HepG2 (cell line): ENCODE measurements around the gene SRRM3. TPM values are rescaled to one million over a fixed set of nuclear protein-coding genes. Genes with fewer than 3 reads are reported as not detected.

ENCODE experiments used
- ATAC-seq: fragments of 200-7000 bp; cut with Tn5 transposase; 3 replicates; pipeline ENCODE4 v1.9.1; 2020; ENCODE audit warnings: mild to moderate bottlenecking, moderate library complexity
- BruUV-seq: library from RNA; stranded (reverse); fragments of 400-500 nt; replicated peaks from 2 replicates; lab custom pipeline; 2021; lab: Mats Ljungman, UMichigan
- CTCF ChIA-PET: fragments of 300-600 bp; formaldehyde crosslinking; extraction: SDS; loops from one replicate; lab custom pipeline; 2021; ENCODE audit warnings: low total read pairs, inconsistent platforms, low intra/inter-chr PET ratio; lab: Yijun Ruan, JAX
- POLR2A ChIA-PET: fragments of 350-600 bp; sonication (Branson Sonifier 250); formaldehyde crosslinking; loops from one replicate; lab custom pipeline; 2020; ENCODE audit warnings: antibody characterized with exemption, inconsistent platforms; lab: Yijun Ruan, JAX
- DNase-seq: peaks from one replicate; pipeline ENCODE4 v3.0.0-alpha.2; 2015; ENCODE audit warnings: low spot score
- FAIRE-seq: peaks from 3 replicates; lab custom pipeline; 2011; peaks lifted over from hg19 to GRCh38; lab: Jason Lieb, UNC
- H2AFZ ChIP-seq: one replicate; pipeline ENCODE4 v1.6.1; 2011; ENCODE audit warnings: low read length, inconsistent platforms
- H3K27ac ChIP-seq: fragments of 300-600 bp; 3 replicates; pipeline ENCODE4 v1.8.0; 2011; ENCODE audit warnings: mixed run types, mild to moderate bottlenecking, mixed read lengths, low read length, inconsistent platforms; ENCODE audit not compliant: insufficient read depth; ENCODE audit errors: extremely low read length
- H3K27me3 ChIP-seq, 2 experiments: fragments of 200-600 bp in 1 of 2; 2 replicates in 1 of 2; 3 replicates in 1 of 2; pipeline versions ENCODE4 v1.6.0 to v1.8.0; 2011; ENCODE audit warnings: low read length in 2 of 2, mild to moderate bottlenecking in 2 of 2, moderate library complexity in 2 of 2, inconsistent platforms in 1 of 2; ENCODE audit not compliant: insufficient read depth in 2 of 2, control insufficient read depth in 1 of 2
- H3K36me3 ChIP-seq, 2 experiments: fragments of 200-600 bp in 1 of 2; replicated peaks in 1 of 2; 2 replicates in 1 of 2; 3 replicates in 1 of 2; pipeline versions ENCODE4 v1.5.1 to v1.8.0; 2011; ENCODE audit warnings: low read length in 2 of 2, inconsistent platforms in 1 of 2; ENCODE audit not compliant: insufficient read depth in 2 of 2, control insufficient read depth in 1 of 2
- H3K4me1 ChIP-seq: 2 replicates; pipeline ENCODE4 v1.5.1; 2012; ENCODE audit warnings: low read length, inconsistent platforms; ENCODE audit not compliant: insufficient read depth
- H3K4me2 ChIP-seq: 2 replicates; pipeline ENCODE4 v1.6.0; 2011; ENCODE audit warnings: low read depth, low read length, inconsistent platforms
- H3K4me3 ChIP-seq, 3 experiments: fragments of 200-600 bp in 1 of 3; sonication (generic), shearing (Covaris generic) in 1 of 3; replicated peaks in 1 of 3; 2 replicates each; pipeline ENCODE4 v1.5.1; 2011 to 2016; ENCODE audit warnings: low read length in 3 of 3, inconsistent platforms in 2 of 3, low read depth in 2 of 3, mild to moderate bottlenecking in 2 of 3, control low read depth in 1 of 3, mixed read lengths in 1 of 3; ENCODE audit not compliant: insufficient read depth in 1 of 3
- H3K79me2 ChIP-seq: one replicate; pipeline ENCODE4 v1.6.1; 2011; ENCODE audit warnings: low read length, inconsistent platforms; ENCODE audit not compliant: insufficient read depth
- H3K9ac ChIP-seq: 2 replicates; pipeline ENCODE4 v1.6.0; 2011; ENCODE audit warnings: mild to moderate bottlenecking, low read depth, low read length, inconsistent platforms; ENCODE audit not compliant: insufficient read depth
- H3K9me3 ChIP-seq: 2 replicates; pipeline ENCODE4 v1.5.1; 2012; ENCODE audit warnings: mild to moderate bottlenecking, low read length
- H4K20me1 ChIP-seq: 2 replicates; pipeline ENCODE4 v1.6.0; 2011; ENCODE audit warnings: inconsistent platforms, mild to moderate bottlenecking, low read length, moderate library complexity; ENCODE audit not compliant: insufficient read depth
- ARID5B ChIP-seq: IDR thresholded peaks from 2 replicates; pipeline ENCODE4 v1.4.0; 2020; ENCODE audit warnings: mild to moderate bottlenecking, missing genetic modification reagents
- CEBPG ChIP-seq: IDR thresholded peaks from 2 replicates; pipeline ENCODE4 v1.6.1; 2016
- DPF2 ChIP-seq: sonication (generic); formaldehyde crosslinking; IDR thresholded peaks from 2 replicates; pipeline ENCODE4 v1.4.0; 2020; ENCODE audit warnings: mild to moderate bottlenecking, low read depth, missing genetic modification reagents, borderline replicate concordance
- NCOA2 ChIP-seq: sonication (generic); formaldehyde crosslinking; IDR thresholded peaks from 2 replicates; pipeline ENCODE4 v1.8.0; 2022; ENCODE audit warnings: inconsistent platforms
- SALL1 ChIP-seq: sonication (generic); formaldehyde crosslinking; IDR thresholded peaks from 2 replicates; pipeline ENCODE4 v1.8.0; 2022; ENCODE audit warnings: mild to moderate bottlenecking, missing genetic modification reagents
- THYN1 ChIP-seq: sonication (generic); formaldehyde crosslinking; IDR thresholded peaks from 2 replicates; pipeline ENCODE4 v1.8.1; 2023; ENCODE audit warnings: low read depth, mild to moderate bottlenecking, moderate library complexity, missing genetic modification reagents, borderline replicate concordance
- ZBTB42 ChIP-seq: sonication (generic); formaldehyde crosslinking; IDR thresholded peaks from 2 replicates; pipeline ENCODE4 v1.5.0; 2020; ENCODE audit warnings: mild to moderate bottlenecking, missing genetic modification reagents
- ZBTB7A ChIP-seq: sonication (generic); formaldehyde crosslinking; IDR thresholded peaks from 2 replicates; pipeline ENCODE4 v1.8.0; 2022; ENCODE audit warnings: mild to moderate bottlenecking, missing genetic modification reagents
- ZNF264 ChIP-seq: sonication (generic); formaldehyde crosslinking; IDR thresholded peaks from 2 replicates; pipeline ENCODE4 v1.4.0; 2020; ENCODE audit warnings: missing genetic modification reagents
- ZNF460 ChIP-seq: sonication (generic); formaldehyde crosslinking; IDR thresholded peaks from 2 replicates; pipeline ENCODE4 v1.5.1; 2020; ENCODE audit warnings: missing genetic modification reagents, mild to moderate bottlenecking, borderline replicate concordance
- ZNF484 ChIP-seq: sonication (generic); formaldehyde crosslinking; IDR thresholded peaks from 2 replicates; pipeline ENCODE4 v1.5.1; 2020; ENCODE audit warnings: mild to moderate bottlenecking, low read depth, missing genetic modification reagents, borderline replicate concordance
- ZNF564 ChIP-seq: sonication (generic); formaldehyde crosslinking; IDR thresholded peaks from 2 replicates; pipeline ENCODE4 v1.8.1; 2023; ENCODE audit warnings: mild to moderate bottlenecking, missing genetic modification reagents
- ZNF576 ChIP-seq: sonication (generic); formaldehyde crosslinking; IDR thresholded peaks from 2 replicates; pipeline ENCODE4 v1.4.0; 2020; ENCODE audit warnings: mild to moderate bottlenecking, missing genetic modification reagents
- WGBS: methylation state at CpG from one replicate; pipeline ENCODE4 v1.1.6; 2017; ENCODE audit warnings: low lambda C conversion rate; 5-methylcytosine and 5-hydroxymethylcytosine counted together
- in situ Hi-C: cut with HindIII; loops from 2 replicates; pipeline ENCODE4 v1.10.0; 2017; ENCODE audit warnings: low pct_unique_long_range_greater_than_20kb; ENCODE audit not compliant: extremely low pct_ligation_motif_present
- intact Hi-C: fragments of 100-400 bp; cut with micrococcal nuclease; formaldehyde crosslinking; loops from one replicate; pipeline ENCODE4 v1.10.0; 2022; ENCODE audit not compliant: unreplicated experiment
- polyA plus RNA-seq, 8 experiments: library from polyadenylated mRNA; depleted of rRNA in 3 of 8; stranded (reverse) in 7 of 8; unstranded in 1 of 8; fragments of >200 nt; fragmentation: Illumina TruSeq in 4 of 8; extraction: Trizol in 4 of 8; gene quantifications; 2 replicates each; pipeline versions ENCODE4 v1.2.1 to v1.2.3, GENCODE V29; 2011 to 2016; ENCODE audit warnings: low read depth in 4 of 8, missing spikeins in 1 of 8, mixed read lengths in 1 of 8; ENCODE audit not compliant: insufficient read depth in 1 of 8
- total RNA-seq, 5 experiments: library from RNA; depleted of rRNA; stranded (reverse); fragments of >200 nt; fragmentation: Illumina TruSeq; extraction: Trizol; gene quantifications; 2 replicates each; pipeline ENCODE4 v1.2.3, GENCODE V29; 2016; ENCODE audit warnings: low read depth in 1 of 5
- TF ChIP-seq, protein P1 (sequence below): sonication (generic); formaldehyde crosslinking; IDR thresholded peaks from 2 replicates; pipeline ENCODE4 v1.5.1; 2020; ENCODE audit warnings: missing genetic modification reagents, mild to moderate bottlenecking, borderline replicate concordance
- TF ChIP-seq, protein P2 (sequence below): sonication (generic); formaldehyde crosslinking; IDR thresholded peaks from 2 replicates; pipeline ENCODE4 v1.4.0; 2020; ENCODE audit warnings: missing genetic modification reagents

Gene SRRM3
- total and polyA plus RNA-seq, 2 of the 13 experiments (the other 11 are each of a cell fraction or from before 2014, with no cell fraction given), result 0.13 to 0.54 TPM

DNA sequence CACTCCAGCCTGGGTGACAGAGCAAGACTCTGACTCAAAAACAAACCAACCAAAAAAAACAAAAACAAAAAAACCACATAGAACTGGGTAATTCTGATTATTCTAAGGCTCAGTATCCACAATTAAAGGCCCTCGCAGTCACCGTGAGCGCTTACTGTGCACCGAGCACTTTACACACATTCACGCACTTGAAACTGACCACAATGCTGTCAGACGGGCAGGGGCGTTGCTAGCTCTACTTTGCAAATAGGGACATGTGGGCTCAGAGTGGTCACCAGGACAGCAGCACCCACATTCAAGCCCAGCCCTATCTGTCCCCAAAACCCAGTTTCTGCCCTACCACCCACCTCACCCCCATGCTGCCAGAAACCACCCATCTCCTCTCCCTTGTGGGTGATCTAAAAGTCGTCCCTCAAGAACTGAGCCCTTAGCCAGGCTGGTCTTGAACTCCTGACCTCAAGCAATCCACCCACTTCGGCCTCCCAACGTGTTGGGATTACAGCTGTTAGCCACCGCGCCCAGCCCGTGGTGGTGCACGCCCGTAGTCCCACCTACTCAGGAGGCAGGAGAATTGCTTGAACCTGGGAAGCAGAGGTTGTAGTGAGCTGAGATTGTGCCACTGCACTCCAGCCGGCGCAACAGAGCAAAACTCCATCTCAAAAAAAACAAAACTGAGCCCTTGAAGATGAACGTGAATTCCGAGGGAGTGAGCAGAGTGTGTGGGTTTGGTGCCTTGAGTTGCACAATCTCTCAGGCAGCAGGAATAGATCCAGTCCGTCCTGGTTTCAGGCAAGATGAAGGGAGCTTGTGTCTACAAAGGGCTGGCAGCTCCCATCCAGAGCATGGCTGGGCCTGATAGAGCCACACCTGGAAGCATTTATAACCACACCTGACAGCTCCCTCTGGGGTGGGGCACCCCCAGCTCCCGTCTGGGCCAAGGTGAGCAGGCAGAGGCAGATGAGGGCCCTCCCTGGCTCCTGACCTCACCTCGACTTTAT, 95.3 kb downstream of the SRRM3 start:
- BruUV-seq, result no TSS peak
- CTCF ChIA-PET, result interaction anchor here (8.6 kb wide), 1 partner anchor 16 kb away, joined by 179 read pairs; no protein-coding TSS in a partner anchor
- Histone ChIP-seq H3K4me2 (peak overlapping the region; percentile 64), H2AFZ (no peak overlapping the region), H4K20me1 (no peaks in the 10 kb centered on the region), H3K4me3 (peak overlapping the region in 1 of 3 experiments; percentile 26; a peak in 1 of 6 replicates), H3K9me3 (no peaks in the 10 kb centered on the region), H3K36me3 (no peaks in the 10 kb centered on the region), H3K79me2 (no peaks in the 10 kb centered on the region), H3K27ac (no peak overlapping the region), H3K4me1 (peaks cover 72% of the 10 kb centered on the region), H3K27me3 (no peaks in the 10 kb centered on the region), H3K9ac (no peak overlapping the region; the same call in 1 of the 2 replicates)
- in situ Hi-C loops (no loop called here), intact Hi-C loops (no loop called here)
- POLR2A ChIA-PET, result interaction anchor here (0.6 to 1.9 kb wide), 3 partner anchors 17 to 76 kb away, joined by 3 to 6 read pairs (median 3); no protein-coding TSS in a partner anchor
- no peak for FAIRE-seq
- peak; percentile 28 for DNase-seq
- 9% methylated on average over 15 of the region's 22 CpGs for WGBS
- peak; percentile 42 for ATAC-seq
- TF ChIP-seq ZBTB42 (CRISPR knock-in tag) (no peak), ARID5B (0 out of 2 replicates have a peak, but pooled peaks have one; percentile 11), ZNF576 (CRISPR knock-in tag) (no peak), THYN1 (CRISPR knock-in tag) (no peak), ZNF460 (CRISPR knock-in tag) (peak; percentile 57), CEBPG (CRISPR knock-in tag) (peak; percentile 89), ZBTB7A (CRISPR knock-in tag) (no peak), NCOA2 (CRISPR knock-in tag) (no peak), ZNF264 (CRISPR knock-in tag) (no peak), SALL1 (peak; percentile 17; the same call in 1 of the 2 replicates), DPF2 (CRISPR knock-in tag) (no peak), ZNF564 (CRISPR knock-in tag) (no peak), ZNF484 (CRISPR knock-in tag) (no peak)
- TF ChIP-seq, protein P1, sequence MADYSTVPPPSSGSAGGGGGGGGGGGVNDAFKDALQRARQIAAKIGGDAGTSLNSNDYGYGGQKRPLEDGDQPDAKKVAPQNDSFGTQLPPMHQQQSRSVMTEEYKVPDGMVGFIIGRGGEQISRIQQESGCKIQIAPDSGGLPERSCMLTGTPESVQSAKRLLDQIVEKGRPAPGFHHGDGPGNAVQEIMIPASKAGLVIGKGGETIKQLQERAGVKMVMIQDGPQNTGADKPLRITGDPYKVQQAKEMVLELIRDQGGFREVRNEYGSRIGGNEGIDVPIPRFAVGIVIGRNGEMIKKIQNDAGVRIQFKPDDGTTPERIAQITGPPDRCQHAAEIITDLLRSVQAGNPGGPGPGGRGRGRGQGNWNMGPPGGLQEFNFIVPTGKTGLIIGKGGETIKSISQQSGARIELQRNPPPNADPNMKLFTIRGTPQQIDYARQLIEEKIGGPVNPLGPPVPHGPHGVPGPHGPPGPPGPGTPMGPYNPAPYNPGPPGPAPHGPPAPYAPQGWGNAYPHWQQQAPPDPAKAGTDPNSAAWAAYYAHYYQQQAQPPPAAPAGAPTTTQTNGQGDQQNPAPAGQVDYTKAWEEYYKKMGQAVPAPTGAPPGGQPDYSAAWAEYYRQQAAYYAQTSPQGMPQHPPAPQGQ (CRISPR knock-in tag), result no peak
- TF ChIP-seq, protein P2, sequence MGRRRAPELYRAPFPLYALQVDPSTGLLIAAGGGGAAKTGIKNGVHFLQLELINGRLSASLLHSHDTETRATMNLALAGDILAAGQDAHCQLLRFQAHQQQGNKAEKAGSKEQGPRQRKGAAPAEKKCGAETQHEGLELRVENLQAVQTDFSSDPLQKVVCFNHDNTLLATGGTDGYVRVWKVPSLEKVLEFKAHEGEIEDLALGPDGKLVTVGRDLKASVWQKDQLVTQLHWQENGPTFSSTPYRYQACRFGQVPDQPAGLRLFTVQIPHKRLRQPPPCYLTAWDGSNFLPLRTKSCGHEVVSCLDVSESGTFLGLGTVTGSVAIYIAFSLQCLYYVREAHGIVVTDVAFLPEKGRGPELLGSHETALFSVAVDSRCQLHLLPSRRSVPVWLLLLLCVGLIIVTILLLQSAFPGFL (CRISPR knock-in tag), result no peak
